Smooth muscle cell of trachea (primary cell): ENCODE results near the gene MYL3. TPM values are rescaled to one million over a fixed set of nuclear protein-coding genes. Genes with fewer than 3 reads are reported as not detected.

Experiments
- total RNA-seq: library from RNA; depleted of rRNA; stranded (reverse); fragments of >200 nt; gene quantifications from 2 replicates; pipeline ENCODE4 v1.2.1, GENCODE V29; 2014

The MYL3 gene
- total RNA-seq = not detected in 2 replicates

DNA sequence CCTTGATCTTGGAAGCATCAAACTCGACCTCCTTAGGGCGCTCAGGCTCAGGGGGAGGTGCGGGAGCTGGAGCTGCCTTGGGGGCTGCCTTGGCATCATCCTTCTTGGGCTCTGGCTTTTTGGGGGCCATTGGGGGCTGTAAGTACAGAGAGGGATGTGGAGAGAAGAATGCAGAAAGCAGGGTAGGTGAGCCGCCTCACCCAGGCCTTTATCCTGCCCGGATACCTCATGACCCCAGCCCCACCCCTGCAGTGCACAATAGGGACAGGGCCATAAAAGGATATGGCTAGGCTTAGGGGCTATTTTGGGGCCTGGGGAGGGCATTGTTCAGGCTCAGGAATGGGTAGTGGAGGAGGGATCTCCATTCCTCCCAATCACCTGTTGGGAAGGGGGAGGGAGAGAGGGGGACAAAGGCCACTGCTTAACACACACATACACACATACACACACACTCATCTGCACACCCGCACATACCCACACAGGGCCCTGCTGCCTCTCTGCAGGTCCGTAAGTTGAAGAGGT lies at the start of gene MYL3:
TSS of gene MYL3 (minus strand) at position 184 of the 522 bp plus-strand sequence. CDS start at position 130, 54 bp downstream.

DNA sequence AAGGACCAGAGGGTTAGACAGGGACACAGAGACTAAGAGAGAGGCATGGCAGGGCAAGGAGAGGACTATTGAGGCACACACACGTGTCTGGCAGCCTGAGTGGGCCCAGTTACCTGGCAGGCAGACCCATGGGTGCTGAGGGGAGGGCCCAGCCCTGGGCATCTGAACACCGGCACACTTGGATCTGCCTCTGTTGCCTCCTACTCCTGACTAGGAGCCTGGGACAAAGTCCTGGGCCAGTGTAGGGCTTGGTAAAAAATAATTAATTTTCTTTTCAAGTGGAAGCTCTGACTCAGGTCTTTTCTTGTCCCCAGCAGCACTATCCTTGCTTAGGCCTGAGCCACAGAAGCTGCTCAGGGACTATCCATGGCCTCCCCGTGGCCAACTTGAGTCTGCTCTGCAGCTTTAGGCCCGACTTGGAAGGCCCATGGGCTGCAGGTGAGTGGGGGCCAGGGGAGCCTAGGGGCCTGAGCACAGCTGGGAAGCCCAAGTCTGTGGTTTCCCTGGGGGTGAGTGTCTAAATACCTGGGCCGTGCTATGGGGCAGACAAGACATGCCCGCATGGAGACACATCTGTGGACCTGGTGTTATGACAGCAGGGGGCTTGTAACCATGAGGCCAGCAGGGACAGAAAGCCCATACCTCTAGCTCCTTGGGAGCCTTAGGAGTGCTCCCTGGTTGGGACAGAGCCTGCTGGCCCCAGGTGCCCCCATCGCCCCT lies 14.3 kb upstream of the MYL3 start, which contains the start of gene PTH1R:
TSS of gene PTH1R (plus strand) at position 316 of the 720 bp plus-strand sequence. CDS start 5,839 bp downstream, outside the sequence.

Other genes with a start within 250 kb of the MYL3 start
- gene ALS2CL, start 169.8 kb downstream of the MYL3 start, total RNA-seq = 0.87 and 2.5 TPM in 2 replicates
- under 0.01 TPM in 1 of 2 replicates, not detected in the other for gene TMIE, start 162.1 kb downstream of the MYL3 start, total RNA-seq
- not detected in 2 replicates for gene PRSS50, start 145.6 kb downstream of the MYL3 start, total RNA-seq
- 0.66 TPM in 1 of 2 replicates, not detected in the other for gene PTH1R, start 14.3 kb upstream of the MYL3 start, total RNA-seq
- gene CCDC12, start 113.3 kb upstream of the MYL3 start, total RNA-seq = 17.2 and 26.2 TPM in 2 replicates
- gene NBEAL2, start 116.2 kb upstream of the MYL3 start, total RNA-seq = 4.5 TPM in 2 replicates